ENCODE results near the gene FAM228B. TPM values are rescaled to one million over a fixed set of nuclear protein-coding genes. Genes with fewer than 3 reads are reported as not detected.

FAM228B gene
- total and polyA plus RNA-seq, 2 donors (not counting 1 experiment from before 2014, with no cell fraction given) = 9.8 to 47.2 TPM

DNA sequence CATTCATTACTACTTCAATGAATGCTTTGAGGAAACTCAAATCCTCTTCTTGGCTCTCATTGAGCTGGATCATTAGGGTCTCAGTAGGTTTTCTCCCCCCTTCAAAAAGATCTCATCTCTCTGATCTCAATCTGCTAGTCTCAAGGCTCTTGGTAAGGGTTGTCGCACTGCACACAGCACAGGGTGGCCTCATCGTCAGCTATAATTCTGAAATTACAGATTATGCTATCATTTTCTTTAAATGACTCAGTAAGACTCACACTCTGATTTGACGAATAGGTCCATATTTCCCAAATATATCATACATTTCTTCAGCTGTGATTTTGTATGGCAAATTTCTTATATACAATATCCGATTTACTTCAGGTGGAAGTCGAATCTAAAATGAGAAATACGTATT, 49.5 kb upstream of the FAM228B start:
- H3K27ac Mint-ChIP-seq = no peak overlapping the region
- ChIA-PET CTCF (interaction anchor here (2.0 to 2.1 kb wide), 2 partner anchors 10 to 250 kb away, joined by 9 to 10 read pairs; partner anchors contain the start of gene TP53I3), POLR2A (no interaction called here)
- peaks cover 30% of the 10 kb centered on the region for H3K79me2 ChIP-seq (ENCODE audit: control insufficient read depth, insufficient read depth, low read length)
- H3K27me3 Mint-ChIP-seq = no peaks in the 10 kb centered on the region
- no peak overlapping the region for H3K9ac ChIP-seq (ENCODE audit: low read length)
- H3K9me3 ChIP-seq (ENCODE audit: control extremely low read depth in 1 of 3, control insufficient read depth in 2 of 3, insufficient read depth in 1 of 3, low read length in 2 of 3) = no peaks in the 10 kb centered on the region
- no peaks in the 10 kb centered on the region for H3K9me3 Mint-ChIP-seq (ENCODE audit: insufficient read depth)
- H2AFZ ChIP-seq (ENCODE audit: insufficient read depth, low read depth, low read length, poor library complexity, severe bottlenecking) = no peak overlapping the region
- H3K4me3 Mint-ChIP-seq = no peak overlapping the region
- H3K27ac ChIP-seq (ENCODE audit: low read length in 2 of 2) = no peak overlapping the region
- ATAC-seq (ENCODE audit: low read depth) = no peak
- WGBS (ENCODE audit: insufficient coverage) = no CpG with 5 or more reads among the region's 6 CpGs
- H3K36me3 ChIP-seq (replicated peaks in 1 of 2; ENCODE audit: control extremely low read depth in 1 of 2, control insufficient read depth in 1 of 2, extremely low read depth in 1 of 2, insufficient read depth in 2 of 2, low read length in 1 of 2) = peaks cover 2 to 17% of the 10 kb centered on the region in 2 experiments
- peaks cover 6% of the 10 kb centered on the region for H4K20me1 ChIP-seq (ENCODE audit: control insufficient read depth, insufficient read depth, low read length, poor library complexity, severe bottlenecking)
- intact Hi-C loops (cut with micrococcal nuclease) = loop anchor here (10.0 kb wide), 1 partner anchor 689 kb away; the partner anchor contains the start of gene KLHL29
- TF ChIP-seq, protein P1, sequence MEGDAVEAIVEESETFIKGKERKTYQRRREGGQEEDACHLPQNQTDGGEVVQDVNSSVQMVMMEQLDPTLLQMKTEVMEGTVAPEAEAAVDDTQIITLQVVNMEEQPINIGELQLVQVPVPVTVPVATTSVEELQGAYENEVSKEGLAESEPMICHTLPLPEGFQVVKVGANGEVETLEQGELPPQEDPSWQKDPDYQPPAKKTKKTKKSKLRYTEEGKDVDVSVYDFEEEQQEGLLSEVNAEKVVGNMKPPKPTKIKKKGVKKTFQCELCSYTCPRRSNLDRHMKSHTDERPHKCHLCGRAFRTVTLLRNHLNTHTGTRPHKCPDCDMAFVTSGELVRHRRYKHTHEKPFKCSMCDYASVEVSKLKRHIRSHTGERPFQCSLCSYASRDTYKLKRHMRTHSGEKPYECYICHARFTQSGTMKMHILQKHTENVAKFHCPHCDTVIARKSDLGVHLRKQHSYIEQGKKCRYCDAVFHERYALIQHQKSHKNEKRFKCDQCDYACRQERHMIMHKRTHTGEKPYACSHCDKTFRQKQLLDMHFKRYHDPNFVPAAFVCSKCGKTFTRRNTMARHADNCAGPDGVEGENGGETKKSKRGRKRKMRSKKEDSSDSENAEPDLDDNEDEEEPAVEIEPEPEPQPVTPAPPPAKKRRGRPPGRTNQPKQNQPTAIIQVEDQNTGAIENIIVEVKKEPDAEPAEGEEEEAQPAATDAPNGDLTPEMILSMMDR (IDR thresholded peaks at IDR 0.05) = no peak
- TF ChIP-seq EZH2 (IDR thresholded peaks at IDR 0.05; ENCODE audit: borderline replicate concordance, insufficient read depth, low read depth, low read length, poor library complexity, severe bottlenecking) = no peak
- no peak for DNase-seq
- H3K4me1 ChIP-seq (ENCODE audit: control insufficient read depth in 2 of 2, insufficient read depth in 2 of 2, low read length in 2 of 2) = peaks cover 15 to 18% of the 10 kb centered on the region in 2 donors
- H3K4me2 ChIP-seq (replicated peaks; ENCODE audit: low read depth, low read length, poor library complexity, severe bottlenecking) = no peak overlapping the region
- peaks cover 33% of the 10 kb centered on the region for H3K4me1 Mint-ChIP-seq
- H3K4me3 ChIP-seq (ENCODE audit: control extremely low read depth in 1 of 5, extremely low read depth in 1 of 5, insufficient read depth in 1 of 5, low read depth in 2 of 5, low read length in 4 of 5) = no peak overlapping the region
- H3K27me3 ChIP-seq (replicated peaks in 1 of 4; ENCODE audit: control extremely low read depth in 1 of 4, control insufficient read depth in 3 of 4, insufficient read depth in 4 of 4, low read length in 3 of 4) = no peaks in the 10 kb centered on the region

DNA sequence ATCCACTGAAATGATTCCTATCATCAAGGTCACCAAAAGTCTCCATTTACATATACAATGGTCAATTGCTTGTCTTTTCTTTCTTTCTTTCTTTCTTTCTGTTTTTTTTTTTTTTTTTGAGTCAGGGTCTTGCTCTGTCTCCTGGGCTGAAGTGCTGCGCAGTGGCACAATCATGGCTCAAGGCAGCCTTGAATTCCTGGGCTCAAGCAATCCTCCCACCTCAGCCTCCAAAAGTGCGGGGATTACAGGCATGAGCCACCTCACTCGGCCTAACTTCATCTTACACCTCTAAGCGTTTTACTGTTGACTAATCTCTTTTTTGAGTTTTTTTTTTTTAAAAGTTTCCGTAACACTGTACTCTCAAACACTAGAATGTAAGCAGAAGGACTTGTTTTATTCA, 48.0 kb upstream of the FAM228B start:
- Mint-ChIP-seq H3K9me3 (ENCODE audit: insufficient read depth) (no peaks in the 10 kb centered on the region), H3K4me1 (peaks cover 33% of the 10 kb centered on the region), H3K4me3 (peak overlapping the region; percentile 98), H3K27ac (peak overlapping the region; percentile 41), H3K27me3 (no peaks in the 10 kb centered on the region)
- TF ChIP-seq, protein P1 (IDR thresholded peaks at IDR 0.05) = no peak
- no peak for TF ChIP-seq EZH2 (IDR thresholded peaks at IDR 0.05; ENCODE audit: borderline replicate concordance, insufficient read depth, low read depth, low read length, poor library complexity, severe bottlenecking)
- peaks cover 0 to 17% of the 10 kb centered on the region in 2 experiments for H3K36me3 ChIP-seq (replicated peaks in 1 of 2; ENCODE audit: control extremely low read depth in 1 of 2, control insufficient read depth in 1 of 2, extremely low read depth in 1 of 2, insufficient read depth in 2 of 2, low read length in 1 of 2)
- H4K20me1 ChIP-seq (ENCODE audit: control insufficient read depth, insufficient read depth, low read length, poor library complexity, severe bottlenecking) = peaks cover 6% of the 10 kb centered on the region
- no peaks in the 10 kb centered on the region for H3K27me3 ChIP-seq (replicated peaks in 1 of 4; ENCODE audit: control extremely low read depth in 1 of 4, control insufficient read depth in 3 of 4, insufficient read depth in 4 of 4, low read length in 3 of 4)
- H3K79me2 ChIP-seq (ENCODE audit: control insufficient read depth, insufficient read depth, low read length) = peaks cover 27% of the 10 kb centered on the region
- H3K4me3 ChIP-seq (ENCODE audit: control extremely low read depth in 1 of 5, extremely low read depth in 1 of 5, insufficient read depth in 1 of 5, low read depth in 2 of 5, low read length in 4 of 5) = peak overlapping the region in 4 of 5 experiments; percentile 83 to 99 (median 96)
- no peaks in the 10 kb centered on the region for H3K9me3 ChIP-seq (ENCODE audit: control extremely low read depth in 1 of 3, control insufficient read depth in 2 of 3, insufficient read depth in 1 of 3, low read length in 2 of 3)
- peak overlapping the region in 1 of 2 donors; percentile 87 for H3K27ac ChIP-seq (ENCODE audit: low read length in 2 of 2)
- no peak for DNase-seq
- intact Hi-C loops (cut with micrococcal nuclease) = loop anchor here (10.0 kb wide), 1 partner anchor 690 kb away; the partner anchor contains the start of gene KLHL29
- ChIA-PET POLR2A (no interaction called here), CTCF (no interaction called here)
- 100% methylated on average over 1 of the region's 5 CpGs for WGBS (ENCODE audit: insufficient coverage)
- H3K4me1 ChIP-seq (ENCODE audit: control insufficient read depth in 2 of 2, insufficient read depth in 2 of 2, low read length in 2 of 2) = peaks cover 15 to 18% of the 10 kb centered on the region in 2 donors
- peak overlapping the region; percentile 83 for H3K4me2 ChIP-seq (replicated peaks; ENCODE audit: low read depth, low read length, poor library complexity, severe bottlenecking)
- peak overlapping the region; percentile 85 for H3K9ac ChIP-seq (ENCODE audit: low read length)
- no peak for ATAC-seq (ENCODE audit: low read depth)
- no peak overlapping the region for H2AFZ ChIP-seq (ENCODE audit: insufficient read depth, low read depth, low read length, poor library complexity, severe bottlenecking)

Data from B cell (primary cell).